ENCODE results near the gene TEX2.

TEX2 gene

DNA sequence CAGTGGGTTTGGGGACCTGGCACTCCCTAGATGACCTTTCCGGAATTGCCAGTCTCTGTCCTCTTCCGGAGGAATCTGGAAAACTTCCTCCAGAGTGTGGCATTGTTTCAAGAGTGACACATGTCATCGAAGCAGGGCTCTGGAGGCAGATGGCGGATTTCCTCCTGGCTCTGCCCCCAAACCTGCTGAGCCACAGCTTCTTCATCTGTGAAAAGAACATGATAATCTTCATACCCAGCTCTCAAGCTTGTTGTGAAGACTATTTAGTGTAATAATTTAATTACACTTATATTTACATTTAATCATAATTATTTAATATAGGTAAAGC is 19.7 kb upstream of the TEX2 start:
- H2AK5ac ChIP-seq (ENCODE audit: low read depth, low read length), result peak overlapping the region; percentile 65
- H3K14ac ChIP-seq (ENCODE audit: low read length), result no peak overlapping the region
- H4K91ac ChIP-seq (ENCODE audit: low read depth, low read length, poor library complexity), result no peak overlapping the region
- no peak overlapping the region for H3K4ac ChIP-seq (ENCODE audit: low read length)
- H2BK12ac ChIP-seq (ENCODE audit: low read length), result no peak overlapping the region
- no peak overlapping the region for H3K27ac ChIP-seq (replicated peaks; ENCODE audit: low read length)
- H3K27me3 ChIP-seq (ENCODE audit: control insufficient read depth in 3 of 3, insufficient read depth in 3 of 3, low read depth in 1 of 3, low read length in 3 of 3), result no peaks in the 10 kb centered on the region
- H3K4me2 ChIP-seq (ENCODE audit: insufficient read depth, low read length, poor library complexity, severe bottlenecking), result no peak overlapping the region
- H3K79me1 ChIP-seq (ENCODE audit: low read depth, low read length), result no peaks in the 10 kb centered on the region
- no CpG with 5 or more reads among the region's 4 CpGs for WGBS, 2 donors (ENCODE audit: extremely low coverage in 2 of 2, insufficient read length in 2 of 2, insufficient replicate concordance in 1 of 2)
- no peak for DNase-seq (ENCODE audit: low spot score)
- peaks cover 1 to 4% of the 10 kb centered on the region in 2 donors for H3K4me1 ChIP-seq (ENCODE audit: control insufficient read depth in 2 of 2, insufficient read depth in 1 of 2, low read depth in 1 of 2, low read length in 2 of 2)
- H2BK15ac ChIP-seq (ENCODE audit: low read length), result no peak overlapping the region
- peaks cover 0 to 3% of the 10 kb centered on the region in 2 donors for H3K9me3 ChIP-seq (replicated peaks in 1 of 2; ENCODE audit: control insufficient read depth in 2 of 2, insufficient read depth in 1 of 2, low read depth in 1 of 2, low read length in 2 of 2)
- no peak overlapping the region for H3K9ac ChIP-seq (ENCODE audit: low read depth, low read length, poor library complexity)
- no peak overlapping the region for H3K4me3 ChIP-seq (ENCODE audit: low read length in 2 of 2)
- no peak overlapping the region for H3K23ac ChIP-seq (ENCODE audit: low read depth, low read length, poor library complexity)
- H2AFZ ChIP-seq (ENCODE audit: low read length), result peak overlapping the region; percentile 77
- H2BK5ac ChIP-seq (ENCODE audit: low read length), result no peak overlapping the region
- H4K8ac ChIP-seq (ENCODE audit: low read depth, low read length), result no peak overlapping the region
- no peaks in the 10 kb centered on the region for H3K36me3 ChIP-seq (replicated peaks in 1 of 2; ENCODE audit: control insufficient read depth in 2 of 2, insufficient read depth in 2 of 2, low read length in 2 of 2)
- no peak overlapping the region for H2BK120ac ChIP-seq (ENCODE audit: low read depth, low read length)
- H3K18ac ChIP-seq (ENCODE audit: low read length), result no peak overlapping the region

DNA sequence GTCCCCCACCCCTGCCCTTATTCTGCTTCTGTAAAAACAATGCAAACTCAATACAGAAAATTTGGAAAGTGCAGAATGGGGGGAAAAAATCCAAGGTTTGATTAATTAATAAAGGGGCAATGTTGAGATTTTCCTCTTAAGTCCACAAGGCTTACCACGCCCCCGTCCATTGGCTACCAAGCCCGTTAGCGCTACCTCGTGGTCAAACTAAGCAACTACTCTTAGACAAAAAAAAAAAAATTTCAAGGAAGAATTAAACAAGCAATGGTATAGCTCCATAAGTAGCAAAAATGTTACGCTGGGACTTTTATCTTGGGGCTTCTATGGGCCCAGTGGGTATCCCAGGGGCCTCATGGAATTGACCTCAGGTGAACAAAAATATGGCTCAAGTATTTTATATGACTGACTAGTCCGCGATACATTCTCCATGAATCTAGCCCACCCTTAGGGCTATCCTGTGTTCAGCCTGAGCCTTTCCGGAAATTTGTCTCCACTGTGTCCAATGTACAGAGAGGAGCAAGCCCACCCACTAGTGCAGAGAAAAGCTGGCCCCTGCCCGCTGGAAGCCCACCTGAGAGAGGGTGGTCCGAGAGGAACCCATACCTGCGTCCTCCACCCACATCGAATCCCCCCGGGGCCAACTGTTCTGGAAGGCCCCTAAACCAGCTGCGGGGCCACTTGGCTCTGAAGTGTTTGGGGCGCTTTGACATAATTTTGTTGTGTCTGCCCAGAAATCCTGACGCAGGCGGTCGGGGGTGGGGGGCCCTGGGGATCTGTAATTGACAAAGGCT is 19.1 kb upstream of the TEX2 start:
- no peak overlapping the region for H4K8ac ChIP-seq (ENCODE audit: low read depth, low read length)
- no peak overlapping the region for H3K4me3 ChIP-seq (ENCODE audit: low read length in 2 of 2)
- peak overlapping the region; percentile 53 for H3K18ac ChIP-seq (ENCODE audit: low read length)
- no peak overlapping the region for H3K27ac ChIP-seq (replicated peaks; ENCODE audit: low read length)
- H2BK12ac ChIP-seq (ENCODE audit: low read length), result no peak overlapping the region
- H3K9ac ChIP-seq (ENCODE audit: low read depth, low read length, poor library complexity), result no peak overlapping the region
- H3K79me1 ChIP-seq (ENCODE audit: low read depth, low read length), result no peaks in the 10 kb centered on the region
- H2AK5ac ChIP-seq (ENCODE audit: low read depth, low read length), result peak overlapping the region; percentile 65
- H3K23ac ChIP-seq (ENCODE audit: low read depth, low read length, poor library complexity), result no peak overlapping the region
- WGBS, 2 donors (ENCODE audit: extremely low coverage in 2 of 2, insufficient read length in 2 of 2, insufficient replicate concordance in 1 of 2), result no CpG with 5 or more reads among the region's 19 CpGs
- peaks cover 1 to 6% of the 10 kb centered on the region in 2 donors for H3K4me1 ChIP-seq (ENCODE audit: control insufficient read depth in 2 of 2, insufficient read depth in 1 of 2, low read depth in 1 of 2, low read length in 2 of 2)
- no peak overlapping the region for H4K91ac ChIP-seq (ENCODE audit: low read depth, low read length, poor library complexity)
- no peak overlapping the region for H3K14ac ChIP-seq (ENCODE audit: low read length)
- H3K4me2 ChIP-seq (ENCODE audit: insufficient read depth, low read length, poor library complexity, severe bottlenecking), result no peak overlapping the region
- peaks cover 0 to 3% of the 10 kb centered on the region in 2 donors for H3K9me3 ChIP-seq (replicated peaks in 1 of 2; ENCODE audit: control insufficient read depth in 2 of 2, insufficient read depth in 1 of 2, low read depth in 1 of 2, low read length in 2 of 2)
- H2BK5ac ChIP-seq (ENCODE audit: low read length), result no peak overlapping the region
- no peak overlapping the region for H2BK120ac ChIP-seq (ENCODE audit: low read depth, low read length)
- H3K36me3 ChIP-seq (replicated peaks in 1 of 2; ENCODE audit: control insufficient read depth in 2 of 2, insufficient read depth in 2 of 2, low read length in 2 of 2), result no peaks in the 10 kb centered on the region
- peak; percentile 54 for DNase-seq (ENCODE audit: low spot score)
- no peaks in the 10 kb centered on the region for H3K27me3 ChIP-seq (ENCODE audit: control insufficient read depth in 3 of 3, insufficient read depth in 3 of 3, low read depth in 1 of 3, low read length in 3 of 3)
- H2BK15ac ChIP-seq (ENCODE audit: low read length), result no peak overlapping the region
- peak overlapping the region; percentile 28 for H3K4ac ChIP-seq (ENCODE audit: low read length)
- peak overlapping the region; percentile 77 for H2AFZ ChIP-seq (ENCODE audit: low read length)

DNA sequence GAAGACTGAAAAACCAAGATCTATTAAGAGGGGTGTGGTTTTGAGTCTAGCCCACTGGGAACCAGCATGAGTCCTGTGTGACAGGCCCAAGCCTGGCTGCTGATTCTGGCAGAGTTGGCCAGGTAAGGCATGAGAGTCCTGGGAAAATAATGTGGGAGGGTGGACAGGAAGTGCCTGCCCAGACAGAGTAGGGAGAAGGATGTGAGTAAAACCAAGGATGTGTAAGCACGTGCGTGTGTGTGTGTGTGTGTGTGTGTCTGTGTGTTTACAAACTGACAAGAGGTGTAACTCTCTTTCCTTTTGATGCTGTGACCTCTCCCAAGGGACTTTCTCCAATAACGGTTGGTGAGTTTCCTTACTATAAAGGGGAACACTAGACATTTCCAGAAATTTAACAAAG is 15.6 kb upstream of the TEX2 start:
- Histone ChIP-seq H2BK15ac (ENCODE audit: low read length) (no peak overlapping the region), H3K27me3 (ENCODE audit: control insufficient read depth in 3 of 3, insufficient read depth in 3 of 3, low read depth in 1 of 3, low read length in 3 of 3) (peaks cover 0 to 6% (median 0%) of the 10 kb centered on the region in 3 experiments), H4K8ac (ENCODE audit: low read depth, low read length) (no peak overlapping the region), H3K18ac (ENCODE audit: low read length) (no peak overlapping the region), H3K4me1 (ENCODE audit: control insufficient read depth in 2 of 2, insufficient read depth in 1 of 2, low read depth in 1 of 2, low read length in 2 of 2) (peaks cover 1 to 6% of the 10 kb centered on the region in 2 donors), H3K4me2 (ENCODE audit: insufficient read depth, low read length, poor library complexity, severe bottlenecking) (no peak overlapping the region), H3K4ac (ENCODE audit: low read length) (no peak overlapping the region), H3K14ac (ENCODE audit: low read length) (no peak overlapping the region), H2AFZ (ENCODE audit: low read length) (no peak overlapping the region), H3K79me1 (ENCODE audit: low read depth, low read length) (no peaks in the 10 kb centered on the region), H2BK12ac (ENCODE audit: low read length) (no peak overlapping the region), H2BK5ac (ENCODE audit: low read length) (no peak overlapping the region), H3K9ac (ENCODE audit: low read depth, low read length, poor library complexity) (no peak overlapping the region), H2AK5ac (ENCODE audit: low read depth, low read length) (no peak overlapping the region), H3K4me3 (ENCODE audit: low read length in 2 of 2) (no peak overlapping the region), H3K27ac (replicated peaks; ENCODE audit: low read length) (no peak overlapping the region), H4K91ac (ENCODE audit: low read depth, low read length, poor library complexity) (no peak overlapping the region), H2BK120ac (ENCODE audit: low read depth, low read length) (no peak overlapping the region), H3K9me3 (replicated peaks in 1 of 2; ENCODE audit: control insufficient read depth in 2 of 2, insufficient read depth in 1 of 2, low read depth in 1 of 2, low read length in 2 of 2) (peaks cover 0 to 3% of the 10 kb centered on the region in 2 donors), H3K36me3 (replicated peaks in 1 of 2; ENCODE audit: control insufficient read depth in 2 of 2, insufficient read depth in 2 of 2, low read length in 2 of 2) (no peaks in the 10 kb centered on the region), H3K23ac (ENCODE audit: low read depth, low read length, poor library complexity) (no peak overlapping the region)
- DNase-seq (ENCODE audit: low spot score), result no peak
- no CpG with 5 or more reads among the region's 3 CpGs for whole genome bisulfite sequencing, 2 donors (ENCODE audit: extremely low coverage in 2 of 2, insufficient read length in 2 of 2, insufficient replicate concordance in 1 of 2)

DNA sequence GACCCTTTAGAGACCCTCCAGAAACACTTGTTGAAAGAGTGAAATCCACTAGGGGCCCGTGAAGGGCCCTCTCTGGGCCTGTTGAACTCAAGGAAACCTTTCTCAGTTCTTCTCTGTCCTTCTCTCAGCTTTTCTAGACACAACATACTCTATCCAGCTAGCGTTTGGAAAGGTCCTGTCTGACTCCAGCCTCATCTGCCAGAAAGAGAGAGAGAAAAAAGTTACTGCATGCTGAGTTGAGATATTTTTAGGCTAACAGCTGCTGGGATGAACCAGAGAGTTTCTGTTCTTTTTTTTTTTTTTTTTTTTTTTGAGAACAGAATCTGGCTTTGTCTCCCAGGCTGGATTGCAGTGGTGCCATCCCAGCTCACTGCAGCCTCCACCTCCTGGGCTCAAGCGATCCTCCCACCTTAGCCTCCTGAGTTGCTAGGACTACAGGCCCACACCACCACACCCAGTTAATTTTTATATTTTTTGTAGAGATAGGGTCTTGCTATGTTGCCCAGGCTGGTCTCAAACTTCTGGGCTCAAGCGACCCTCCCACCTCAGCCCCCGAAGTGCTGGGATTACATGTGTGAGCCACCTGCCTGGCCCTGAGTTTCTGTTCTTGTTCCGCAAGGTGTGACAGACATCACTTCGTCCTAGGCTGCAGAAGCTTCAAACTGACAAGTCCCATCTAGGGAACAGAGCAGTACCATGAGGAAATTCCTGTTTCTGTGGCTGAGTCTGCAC is 14.9 kb upstream of the TEX2 start:
- H3K27ac ChIP-seq (replicated peaks; ENCODE audit: low read length), result no peak overlapping the region
- no peaks in the 10 kb centered on the region for H3K36me3 ChIP-seq (replicated peaks in 1 of 2; ENCODE audit: control insufficient read depth in 2 of 2, insufficient read depth in 2 of 2, low read length in 2 of 2)
- no CpG with 5 or more reads among the region's 7 CpGs for WGBS, 2 donors (ENCODE audit: extremely low coverage in 2 of 2, insufficient read length in 2 of 2, insufficient replicate concordance in 1 of 2)
- no peak overlapping the region for H2BK15ac ChIP-seq (ENCODE audit: low read length)
- H3K14ac ChIP-seq (ENCODE audit: low read length), result no peak overlapping the region
- peak overlapping the region; percentile 39 for H2AFZ ChIP-seq (ENCODE audit: low read length)
- DNase-seq (ENCODE audit: low spot score), result no peak
- no peak overlapping the region for H2BK12ac ChIP-seq (ENCODE audit: low read length)
- H4K91ac ChIP-seq (ENCODE audit: low read depth, low read length, poor library complexity), result no peak overlapping the region
- H2BK5ac ChIP-seq (ENCODE audit: low read length), result no peak overlapping the region
- no peaks in the 10 kb centered on the region for H3K79me1 ChIP-seq (ENCODE audit: low read depth, low read length)
- no peak overlapping the region for H3K9ac ChIP-seq (ENCODE audit: low read depth, low read length, poor library complexity)
- H3K4me3 ChIP-seq (ENCODE audit: low read length in 2 of 2), result no peak overlapping the region
- H3K18ac ChIP-seq (ENCODE audit: low read length), result no peak overlapping the region
- H3K4ac ChIP-seq (ENCODE audit: low read length), result no peak overlapping the region
- no peaks in the 10 kb centered on the region for H3K9me3 ChIP-seq (replicated peaks in 1 of 2; ENCODE audit: control insufficient read depth in 2 of 2, insufficient read depth in 1 of 2, low read depth in 1 of 2, low read length in 2 of 2)
- H3K27me3 ChIP-seq (ENCODE audit: control insufficient read depth in 3 of 3, insufficient read depth in 3 of 3, low read depth in 1 of 3, low read length in 3 of 3), result peaks cover 0 to 6% (median 0%) of the 10 kb centered on the region in 3 experiments
- no peak overlapping the region for H2AK5ac ChIP-seq (ENCODE audit: low read depth, low read length)
- no peak overlapping the region for H4K8ac ChIP-seq (ENCODE audit: low read depth, low read length)
- no peak overlapping the region for H3K4me2 ChIP-seq (ENCODE audit: insufficient read depth, low read length, poor library complexity, severe bottlenecking)
- no peak overlapping the region for H3K23ac ChIP-seq (ENCODE audit: low read depth, low read length, poor library complexity)
- peaks cover 1 to 6% of the 10 kb centered on the region in 2 donors for H3K4me1 ChIP-seq (ENCODE audit: control insufficient read depth in 2 of 2, insufficient read depth in 1 of 2, low read depth in 1 of 2, low read length in 2 of 2)
- H2BK120ac ChIP-seq (ENCODE audit: low read depth, low read length), result no peak overlapping the region

Data from neuronal stem cell (in vitro differentiated cells).